ENCODE measurements around the gene FAM193B.
"Not testable (repeated sequence)": the region's sequence is repeated elsewhere in the genome, so short reads cannot be mapped to it uniquely, and the experiment has no call there.

Gene FAM193B

GRCh38 chr5:177576169-177576568 lies 21.8 kb upstream of the FAM193B start:
- Histone ChIP-seq H2BK15ac (replicated peaks; ENCODE audit: low read depth) (no peak overlapping the region), H3K18ac (ENCODE audit: low read length) (no peak overlapping the region), H4K5ac (ENCODE audit: low read length) (no peak overlapping the region), H2BK120ac (ENCODE audit: low read depth, low read length) (no peak overlapping the region), H3K4me2 (ENCODE audit: low read length) (no peak overlapping the region), H3K4me1 (ENCODE audit: control insufficient read depth, low read depth, low read length) (no peaks in the 10 kb centered on the region), H3K9ac (ENCODE audit: low read length) (no peak overlapping the region), H3K36me3 (ENCODE audit: control insufficient read depth, insufficient read depth, low read length) (no peaks in the 10 kb centered on the region), H3K27me3 (ENCODE audit: insufficient read depth, low read length, poor library complexity) (no peaks in the 10 kb centered on the region), H3K79me1 (ENCODE audit: low read length) (no peaks in the 10 kb centered on the region), H3K4ac (ENCODE audit: low read depth, low read length) (no peak overlapping the region), H3K56ac (ENCODE audit: low read length) (no peak overlapping the region), H2AK5ac (ENCODE audit: low read length) (no peak overlapping the region), H3K79me2 (ENCODE audit: control insufficient read depth, insufficient read depth, low read length) (no peaks in the 10 kb centered on the region), H3K23ac (ENCODE audit: low read length) (no peak overlapping the region), H4K8ac (ENCODE audit: low read depth, low read length) (no peak overlapping the region), H2BK5ac (ENCODE audit: low read length) (no peak overlapping the region), H3K27ac (ENCODE audit: low read depth, low read length) (no peak overlapping the region), H3K4me3 (ENCODE audit: low read length) (no peak overlapping the region)
- WGBS (ENCODE audit: extremely low coverage, insufficient coverage, low lambda C conversion rate): no CpG with 5 or more reads among the region's 10 CpGs
- no peak for DNase-seq

DNA sequence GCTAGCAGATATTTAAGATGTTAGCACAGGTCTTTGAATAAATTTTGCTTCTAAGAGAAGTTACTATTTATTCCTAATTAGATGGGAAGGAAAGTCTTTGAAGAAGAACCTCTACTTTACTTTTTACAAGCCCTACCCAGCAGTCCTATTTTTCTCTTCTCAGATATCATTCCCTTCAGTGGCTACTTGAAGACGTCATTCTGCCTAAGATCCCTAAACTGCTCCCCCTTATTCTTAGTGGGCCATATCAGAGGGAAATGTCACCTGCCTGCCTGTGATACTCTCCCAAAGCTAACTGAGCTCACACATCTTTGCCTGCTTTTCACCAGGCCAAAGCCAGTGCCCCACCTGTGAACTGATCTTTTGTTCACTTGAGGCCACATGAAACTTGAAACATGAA lies 21.1 kb upstream of the FAM193B start:
- Histone ChIP-seq H3K56ac (ENCODE audit: low read length) (no peak overlapping the region), H2BK120ac (ENCODE audit: low read depth, low read length) (no peak overlapping the region), H4K5ac (ENCODE audit: low read length) (no peak overlapping the region), H3K23ac (ENCODE audit: low read length) (no peak overlapping the region), H3K4me2 (ENCODE audit: low read length) (no peak overlapping the region), H3K36me3 (ENCODE audit: control insufficient read depth, insufficient read depth, low read length) (no peaks in the 10 kb centered on the region), H3K4ac (ENCODE audit: low read depth, low read length) (no peak overlapping the region), H3K79me1 (ENCODE audit: low read length) (no peaks in the 10 kb centered on the region), H3K27me3 (ENCODE audit: insufficient read depth, low read length, poor library complexity) (no peaks in the 10 kb centered on the region), H3K27ac (ENCODE audit: low read depth, low read length) (no peak overlapping the region), H2BK5ac (ENCODE audit: low read length) (no peak overlapping the region), H4K8ac (ENCODE audit: low read depth, low read length) (no peak overlapping the region), H3K9ac (ENCODE audit: low read length) (no peak overlapping the region), H2AK5ac (ENCODE audit: low read length) (no peak overlapping the region), H2BK15ac (replicated peaks; ENCODE audit: low read depth) (no peak overlapping the region), H3K4me3 (ENCODE audit: low read length) (no peak overlapping the region), H3K18ac (ENCODE audit: low read length) (no peak overlapping the region), H3K79me2 (ENCODE audit: control insufficient read depth, insufficient read depth, low read length) (no peaks in the 10 kb centered on the region), H3K4me1 (ENCODE audit: control insufficient read depth, low read depth, low read length) (no peaks in the 10 kb centered on the region)
- no peak for DNase-seq
- no CpG with 5 or more reads among the region's 1 CpG for WGBS (ENCODE audit: extremely low coverage, insufficient coverage, low lambda C conversion rate)

DNA sequence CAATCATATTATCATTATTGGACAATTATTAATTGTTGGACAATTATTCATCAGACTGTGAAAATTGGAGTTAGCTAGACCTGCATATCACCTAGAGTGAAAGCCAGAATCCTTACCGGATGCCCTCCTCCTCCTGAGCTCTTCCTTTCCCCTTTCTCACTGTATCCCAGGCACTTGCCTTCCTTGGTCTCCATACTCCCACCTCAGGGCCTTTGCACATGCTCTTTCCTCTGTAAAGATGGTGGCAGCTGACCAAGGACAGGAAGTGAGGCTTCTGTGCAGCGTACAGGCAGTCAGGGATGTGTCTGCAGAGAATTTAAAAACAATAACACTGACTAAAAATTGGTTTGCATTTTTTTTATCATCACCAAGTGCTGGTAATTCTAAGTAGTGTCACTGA lies 15.5 kb upstream of the FAM193B start:
- no peak overlapping the region for H3K56ac ChIP-seq (ENCODE audit: low read length)
- no peak overlapping the region for H2AK5ac ChIP-seq (ENCODE audit: low read length)
- H3K4me1 ChIP-seq (ENCODE audit: control insufficient read depth, low read depth, low read length): no peaks in the 10 kb centered on the region
- WGBS (ENCODE audit: extremely low coverage, insufficient coverage, low lambda C conversion rate): no CpG with 5 or more reads among the region's 2 CpGs
- H3K27me3 ChIP-seq (ENCODE audit: insufficient read depth, low read length, poor library complexity): no peaks in the 10 kb centered on the region
- H3K18ac ChIP-seq (ENCODE audit: low read length): no peak overlapping the region
- no peak overlapping the region for H2BK15ac ChIP-seq (replicated peaks; ENCODE audit: low read depth)
- H3K23ac ChIP-seq (ENCODE audit: low read length): no peak overlapping the region
- H3K9ac ChIP-seq (ENCODE audit: low read length): no peak overlapping the region
- H3K36me3 ChIP-seq (ENCODE audit: control insufficient read depth, insufficient read depth, low read length): no peaks in the 10 kb centered on the region
- DNase-seq: no peak
- H3K4ac ChIP-seq (ENCODE audit: low read depth, low read length): no peak overlapping the region
- no peak overlapping the region for H3K27ac ChIP-seq (ENCODE audit: low read depth, low read length)
- no peak overlapping the region for H4K5ac ChIP-seq (ENCODE audit: low read length)
- H3K79me1 ChIP-seq (ENCODE audit: low read length): no peaks in the 10 kb centered on the region
- no peak overlapping the region for H2BK120ac ChIP-seq (ENCODE audit: low read depth, low read length)
- H3K4me2 ChIP-seq (ENCODE audit: low read length): no peak overlapping the region
- no peak overlapping the region for H3K4me3 ChIP-seq (ENCODE audit: low read length)
- no peaks in the 10 kb centered on the region for H3K79me2 ChIP-seq (ENCODE audit: control insufficient read depth, insufficient read depth, low read length)
- no peak overlapping the region for H4K8ac ChIP-seq (ENCODE audit: low read depth, low read length)
- no peak overlapping the region for H2BK5ac ChIP-seq (ENCODE audit: low read length)

DNA sequence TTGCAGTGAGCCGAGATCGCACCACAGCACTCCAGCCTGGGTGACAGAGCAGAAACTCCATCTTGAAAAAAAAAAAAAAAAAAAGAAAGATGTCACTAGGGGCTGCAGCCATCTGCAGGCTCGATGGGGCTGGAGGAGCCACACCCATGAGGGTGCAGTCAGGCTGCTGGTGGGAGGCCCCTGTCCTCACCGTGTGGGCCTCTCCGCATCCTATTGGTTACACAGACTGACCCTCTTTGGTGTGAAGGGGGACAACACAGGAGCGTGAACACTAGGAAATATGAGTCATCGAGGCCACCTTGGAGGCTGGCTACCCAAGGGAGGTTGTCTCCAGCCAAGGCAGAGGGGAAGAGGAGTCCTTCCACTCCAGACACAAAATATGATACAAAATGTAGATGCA lies 14.0 kb upstream of the FAM193B start:
- no peak for DNase-seq
- no peaks in the 10 kb centered on the region for H3K79me1 ChIP-seq (ENCODE audit: low read length)
- no peaks in the 10 kb centered on the region for H3K36me3 ChIP-seq (ENCODE audit: control insufficient read depth, insufficient read depth, low read length)
- H3K23ac ChIP-seq (ENCODE audit: low read length): no peak overlapping the region
- no peak overlapping the region for H2BK120ac ChIP-seq (ENCODE audit: low read depth, low read length)
- H3K79me2 ChIP-seq (ENCODE audit: control insufficient read depth, insufficient read depth, low read length): no peaks in the 10 kb centered on the region
- H3K4me2 ChIP-seq (ENCODE audit: low read length): no peak overlapping the region
- no peak overlapping the region for H4K8ac ChIP-seq (ENCODE audit: low read depth, low read length)
- no peak overlapping the region for H3K9ac ChIP-seq (ENCODE audit: low read length)
- no peak overlapping the region for H3K27ac ChIP-seq (ENCODE audit: low read depth, low read length)
- no peak overlapping the region for H3K18ac ChIP-seq (ENCODE audit: low read length)
- no peak overlapping the region for H3K4me3 ChIP-seq (ENCODE audit: low read length)
- no peak overlapping the region for H3K4ac ChIP-seq (ENCODE audit: low read depth, low read length)
- H2AK5ac ChIP-seq (ENCODE audit: low read length): no peak overlapping the region
- no peak overlapping the region for H2BK5ac ChIP-seq (ENCODE audit: low read length)
- H3K27me3 ChIP-seq (ENCODE audit: insufficient read depth, low read length, poor library complexity): no peaks in the 10 kb centered on the region
- H3K56ac ChIP-seq (ENCODE audit: low read length): no peak overlapping the region
- H2BK15ac ChIP-seq (replicated peaks; ENCODE audit: low read depth): no peak overlapping the region
- no CpG with 5 or more reads among the region's 7 CpGs for WGBS (ENCODE audit: extremely low coverage, insufficient coverage, low lambda C conversion rate)
- H4K5ac ChIP-seq (ENCODE audit: low read length): no peak overlapping the region
- no peaks in the 10 kb centered on the region for H3K4me1 ChIP-seq (ENCODE audit: control insufficient read depth, low read depth, low read length)

DNA sequence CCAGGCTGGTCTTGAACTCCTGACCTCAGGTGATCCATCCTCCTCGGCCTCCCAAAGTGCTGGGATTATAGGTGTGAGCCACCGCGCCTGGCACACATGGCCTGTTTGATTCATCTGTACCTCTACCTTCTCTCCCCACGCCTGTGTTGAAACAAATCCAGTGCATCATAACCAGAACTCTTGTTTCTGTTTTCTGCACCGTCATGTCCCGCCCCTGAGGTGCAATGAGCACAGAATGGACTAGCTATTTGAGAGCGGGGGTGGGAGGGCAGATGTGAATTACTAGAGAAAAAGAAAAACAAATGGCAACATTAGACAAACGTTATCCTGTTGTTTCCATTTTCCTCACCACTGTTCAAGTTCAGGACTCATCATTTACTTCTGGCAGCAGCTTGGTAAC lies 10.7 kb upstream of the FAM193B start:
- Histone ChIP-seq H3K27ac (ENCODE audit: low read depth, low read length) (no peak overlapping the region), H4K8ac (ENCODE audit: low read depth, low read length) (no peak overlapping the region), H3K79me2 (ENCODE audit: control insufficient read depth, insufficient read depth, low read length) (no peaks in the 10 kb centered on the region), H2BK120ac (ENCODE audit: low read depth, low read length) (no peak overlapping the region), H3K4ac (ENCODE audit: low read depth, low read length) (no peak overlapping the region), H2BK15ac (replicated peaks; ENCODE audit: low read depth) (no peak overlapping the region), H3K4me3 (ENCODE audit: low read length) (no peak overlapping the region), H2BK5ac (ENCODE audit: low read length) (no peak overlapping the region), H3K18ac (ENCODE audit: low read length) (no peak overlapping the region), H3K4me2 (ENCODE audit: low read length) (no peak overlapping the region), H3K9ac (ENCODE audit: low read length) (no peak overlapping the region), H3K36me3 (ENCODE audit: control insufficient read depth, insufficient read depth, low read length) (no peaks in the 10 kb centered on the region), H3K56ac (ENCODE audit: low read length) (no peak overlapping the region), H3K23ac (ENCODE audit: low read length) (no peak overlapping the region), H3K27me3 (ENCODE audit: insufficient read depth, low read length, poor library complexity) (no peaks in the 10 kb centered on the region), H3K79me1 (ENCODE audit: low read length) (no peaks in the 10 kb centered on the region), H3K4me1 (ENCODE audit: control insufficient read depth, low read depth, low read length) (no peaks in the 10 kb centered on the region), H2AK5ac (ENCODE audit: low read length) (no peak overlapping the region), H4K5ac (ENCODE audit: low read length) (no peak overlapping the region)
- WGBS (ENCODE audit: extremely low coverage, insufficient coverage, low lambda C conversion rate): no CpG with 5 or more reads among the region's 8 CpGs
- no peak for DNase-seq

DNA sequence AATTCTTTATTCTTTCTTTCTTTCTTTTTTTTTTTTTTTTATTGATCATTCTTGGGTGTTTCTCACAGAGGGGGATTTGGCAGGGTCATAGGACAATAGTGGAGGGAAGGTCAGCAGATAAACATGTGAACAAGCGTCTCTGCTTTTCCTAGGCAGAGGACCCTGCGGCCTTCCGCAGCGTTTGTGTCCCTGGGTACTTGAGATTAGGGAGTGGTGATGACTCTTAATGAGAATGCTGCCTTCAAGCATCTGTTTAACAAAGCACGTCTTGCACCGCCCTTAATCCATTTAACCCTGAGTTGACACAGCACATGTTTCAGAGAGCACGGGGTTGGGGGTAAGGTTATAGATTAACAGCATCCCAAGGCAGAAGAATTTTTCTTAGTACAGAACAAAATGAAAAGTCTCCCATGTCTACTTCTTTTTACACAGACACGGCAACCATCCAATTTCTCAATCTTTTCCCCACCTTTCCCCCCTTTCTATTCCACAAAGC lies 5.1 kb upstream of the FAM193B start:
- WGBS (ENCODE audit: extremely low coverage, insufficient coverage, low lambda C conversion rate): no CpG with 5 or more reads among the region's 8 CpGs
- not testable (repeated sequence) for DNase-seq; H3K79me1 ChIP-seq (ENCODE audit: low read length); H3K4ac ChIP-seq (ENCODE audit: low read depth, low read length); H3K79me2 ChIP-seq (ENCODE audit: control insufficient read depth, insufficient read depth, low read length); H3K23ac ChIP-seq (ENCODE audit: low read length); H2BK120ac ChIP-seq (ENCODE audit: low read depth, low read length); H3K27ac ChIP-seq (ENCODE audit: low read depth, low read length); H3K36me3 ChIP-seq (ENCODE audit: control insufficient read depth, insufficient read depth, low read length); H3K9ac ChIP-seq (ENCODE audit: low read length); H2BK15ac ChIP-seq (replicated peaks; ENCODE audit: low read depth); H3K27me3 ChIP-seq (ENCODE audit: insufficient read depth, low read length, poor library complexity); H2AK5ac ChIP-seq (ENCODE audit: low read length); H3K4me1 ChIP-seq (ENCODE audit: control insufficient read depth, low read depth, low read length); H2BK5ac ChIP-seq (ENCODE audit: low read length); H3K18ac ChIP-seq (ENCODE audit: low read length); H4K5ac ChIP-seq (ENCODE audit: low read length); H3K56ac ChIP-seq (ENCODE audit: low read length); H4K8ac ChIP-seq (ENCODE audit: low read depth, low read length); H3K4me2 ChIP-seq (ENCODE audit: low read length); H3K4me3 ChIP-seq (ENCODE audit: low read length)

Measured in mesendoderm (in vitro differentiated cells).